HG02571 (cell line): ENCODE data around the gene CPNE4.

Source experiments
- ATAC-seq: cut with Tn5 transposase; IDR thresholded peaks from one replicate; pipeline ENCODE4 v1.9.1; 2021; ENCODE audit warnings: mild to moderate bottlenecking, moderate library complexity; ENCODE audit not compliant: unreplicated experiment

CPNE4 gene

GRCh38 chr3:131705558-131706051 is 329.2 kb downstream of the CPNE4 start:
- ATAC-seq = peak; percentile 77

GRCh38 chr3:131705099-131705498 is 329.7 kb downstream of the CPNE4 start:
- ATAC-seq = no peak

GRCh38 chr3:131704098-131704497 is 330.7 kb downstream of the CPNE4 start:
- ATAC-seq = no peak

GRCh38 chr3:131702146-131702545 is 332.7 kb downstream of the CPNE4 start:
- no peak for ATAC-seq

- no peak for ATAC-seq
Measured at GRCh38 chr3:131701153-131701770, 333.6 kb downstream of the CPNE4 start.

GRCh38 chr3:131699001-131699400 is 335.8 kb downstream of the CPNE4 start:
- ATAC-seq = no peak

GRCh38 chr3:131694376-131694775 is 340.4 kb downstream of the CPNE4 start:
- no peak for ATAC-seq

GRCh38 chr3:131692356-131692755 is 342.5 kb downstream of the CPNE4 start:
- ATAC-seq = no peak

GRCh38 chr3:131690800-131691199 is 344.0 kb downstream of the CPNE4 start:
- no peak for ATAC-seq

- no peak for ATAC-seq
Measured at GRCh38 chr3:131688370-131688769, 346.4 kb downstream of the CPNE4 start.

GRCh38 chr3:131669600-131669999 is 365.2 kb downstream of the CPNE4 start:
- no peak for ATAC-seq

- no peak for ATAC-seq
Measured at GRCh38 chr3:131658771-131659170, 376.0 kb downstream of the CPNE4 start.

- ATAC-seq = no peak
Measured at GRCh38 chr3:131658115-131658514, 376.7 kb downstream of the CPNE4 start.

- no peak for ATAC-seq
Measured at GRCh38 chr3:131655070-131655690, 379.6 kb downstream of the CPNE4 start.

GRCh38 chr3:131645638-131646037 is 389.2 kb downstream of the CPNE4 start:
- no peak for ATAC-seq

GRCh38 chr3:131636266-131636775 is 398.5 kb downstream of the CPNE4 start:
- no peak for ATAC-seq

GRCh38 chr3:131630807-131631206 is 404.0 kb downstream of the CPNE4 start:
- ATAC-seq = no peak

GRCh38 chr3:131630097-131630496 is 404.7 kb downstream of the CPNE4 start:
- ATAC-seq = peak; percentile 96

GRCh38 chr3:131623431-131623830 is 411.4 kb downstream of the CPNE4 start:
- no peak for ATAC-seq

- ATAC-seq = no peak
Measured at GRCh38 chr3:131622726-131623125, 412.1 kb downstream of the CPNE4 start.

GRCh38 chr3:131620977-131621376 is 413.8 kb downstream of the CPNE4 start:
- no peak for ATAC-seq

GRCh38 chr3:131619821-131620220 is 415.0 kb downstream of the CPNE4 start:
- ATAC-seq = no peak
